NCI-H1694 (cell line): ENCODE measurements around the gene FPGS.
"Not testable (repeated sequence)": the region's sequence is repeated elsewhere in the genome, so short reads cannot be mapped to it uniquely, and the experiment has no call there.

Experiments used
- DNase-seq: peaks from one replicate; lab custom pipeline; 2025; lab: John Stamatoyannopoulos, UW

The FPGS gene, protein sequence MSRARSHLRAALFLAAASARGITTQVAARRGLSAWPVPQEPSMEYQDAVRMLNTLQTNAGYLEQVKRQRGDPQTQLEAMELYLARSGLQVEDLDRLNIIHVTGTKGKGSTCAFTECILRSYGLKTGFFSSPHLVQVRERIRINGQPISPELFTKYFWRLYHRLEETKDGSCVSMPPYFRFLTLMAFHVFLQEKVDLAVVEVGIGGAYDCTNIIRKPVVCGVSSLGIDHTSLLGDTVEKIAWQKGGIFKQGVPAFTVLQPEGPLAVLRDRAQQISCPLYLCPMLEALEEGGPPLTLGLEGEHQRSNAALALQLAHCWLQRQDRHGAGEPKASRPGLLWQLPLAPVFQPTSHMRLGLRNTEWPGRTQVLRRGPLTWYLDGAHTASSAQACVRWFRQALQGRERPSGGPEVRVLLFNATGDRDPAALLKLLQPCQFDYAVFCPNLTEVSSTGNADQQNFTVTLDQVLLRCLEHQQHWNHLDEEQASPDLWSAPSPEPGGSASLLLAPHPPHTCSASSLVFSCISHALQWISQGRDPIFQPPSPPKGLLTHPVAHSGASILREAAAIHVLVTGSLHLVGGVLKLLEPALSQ

DNA sequence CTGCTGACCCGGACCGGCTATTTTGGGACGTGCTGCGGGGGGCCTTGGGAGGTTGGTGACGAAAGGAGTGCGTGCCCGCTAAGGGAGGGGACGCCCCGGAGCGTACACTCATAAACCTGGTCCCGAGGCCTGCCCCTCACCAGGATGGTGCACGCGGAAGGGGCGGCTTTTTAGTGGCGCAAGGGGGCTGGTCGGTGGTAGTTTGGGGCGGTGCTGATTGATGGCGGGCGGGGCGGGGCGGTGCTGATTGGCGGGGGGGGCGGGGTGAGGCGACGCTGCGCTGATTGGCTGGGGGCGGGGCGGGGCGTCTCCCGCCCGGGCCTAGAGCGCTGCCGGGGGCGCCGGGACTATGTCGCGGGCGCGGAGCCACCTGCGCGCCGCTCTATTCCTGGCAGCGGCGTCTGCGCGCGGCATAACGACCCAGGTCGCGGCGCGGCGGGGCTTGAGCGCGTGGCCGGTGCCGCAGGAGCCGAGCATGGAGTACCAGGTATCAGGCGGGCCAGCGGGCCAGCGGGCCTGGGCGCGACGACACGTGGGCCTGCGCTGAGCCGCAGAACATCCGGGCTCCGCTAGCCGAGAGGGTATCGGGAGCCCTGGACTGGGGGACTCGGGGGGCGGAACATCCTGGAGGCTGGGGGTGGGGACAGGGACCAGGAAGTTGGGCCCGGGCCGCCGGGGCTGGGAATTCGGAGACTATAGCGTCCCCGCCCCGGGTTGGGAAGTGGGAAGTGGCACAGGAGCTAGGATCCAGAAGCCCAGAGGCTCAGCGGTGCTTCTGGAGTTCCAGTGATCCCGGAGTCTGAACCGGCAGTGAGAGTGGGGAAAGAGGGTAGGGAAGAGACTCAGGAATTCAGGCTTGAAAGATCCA is at the start of gene FPGS:
Gene FPGS (plus strand): TSS at position 307 of the 868 bp plus-strand sequence. CDS start 43 bp downstream, at position 350.
- DNase-seq: peak; percentile 69

DNA sequence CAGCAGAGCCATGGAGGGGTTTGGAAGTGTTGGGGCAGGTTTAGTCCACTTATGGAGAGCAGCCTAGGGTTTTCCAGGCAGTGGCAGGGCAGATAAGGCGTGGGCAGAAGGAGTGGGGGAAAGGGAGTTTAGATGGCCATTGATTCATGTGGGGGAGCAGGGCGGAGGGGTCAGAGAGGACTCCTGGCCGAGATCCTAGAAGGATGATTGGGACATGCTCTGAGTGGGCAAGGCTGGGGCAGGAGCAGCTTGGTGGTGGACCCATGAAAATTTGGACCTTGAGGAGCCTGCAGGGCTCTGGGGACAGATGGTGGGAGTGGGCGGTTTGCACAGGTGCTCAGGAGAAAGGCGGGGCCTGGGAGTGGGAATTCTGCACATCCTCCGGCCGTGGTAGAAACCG is 49.5 kb upstream of the FPGS start:
- DNase-seq: no peak

DNA sequence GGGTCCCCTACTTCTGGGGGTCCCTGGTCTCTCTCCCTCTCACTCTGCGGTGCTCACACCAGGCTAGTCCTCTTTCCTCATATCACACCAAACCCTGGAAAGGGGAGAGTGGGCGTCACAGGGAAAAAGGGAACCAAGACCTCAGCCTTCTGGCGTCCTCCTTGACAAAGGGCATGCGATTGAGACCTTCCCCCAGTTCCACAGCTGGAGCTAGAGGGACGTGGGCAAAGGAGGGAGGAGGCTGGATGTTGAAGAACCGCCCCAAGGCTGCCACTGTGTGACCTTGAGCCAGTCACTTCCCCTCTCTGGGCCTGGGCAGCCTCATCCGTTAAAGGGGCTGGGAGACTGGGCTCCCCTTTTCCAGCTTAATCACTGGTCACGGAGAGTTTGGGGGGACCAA is 49.1 kb upstream of the FPGS start:
- no peak for DNase-seq

DNA sequence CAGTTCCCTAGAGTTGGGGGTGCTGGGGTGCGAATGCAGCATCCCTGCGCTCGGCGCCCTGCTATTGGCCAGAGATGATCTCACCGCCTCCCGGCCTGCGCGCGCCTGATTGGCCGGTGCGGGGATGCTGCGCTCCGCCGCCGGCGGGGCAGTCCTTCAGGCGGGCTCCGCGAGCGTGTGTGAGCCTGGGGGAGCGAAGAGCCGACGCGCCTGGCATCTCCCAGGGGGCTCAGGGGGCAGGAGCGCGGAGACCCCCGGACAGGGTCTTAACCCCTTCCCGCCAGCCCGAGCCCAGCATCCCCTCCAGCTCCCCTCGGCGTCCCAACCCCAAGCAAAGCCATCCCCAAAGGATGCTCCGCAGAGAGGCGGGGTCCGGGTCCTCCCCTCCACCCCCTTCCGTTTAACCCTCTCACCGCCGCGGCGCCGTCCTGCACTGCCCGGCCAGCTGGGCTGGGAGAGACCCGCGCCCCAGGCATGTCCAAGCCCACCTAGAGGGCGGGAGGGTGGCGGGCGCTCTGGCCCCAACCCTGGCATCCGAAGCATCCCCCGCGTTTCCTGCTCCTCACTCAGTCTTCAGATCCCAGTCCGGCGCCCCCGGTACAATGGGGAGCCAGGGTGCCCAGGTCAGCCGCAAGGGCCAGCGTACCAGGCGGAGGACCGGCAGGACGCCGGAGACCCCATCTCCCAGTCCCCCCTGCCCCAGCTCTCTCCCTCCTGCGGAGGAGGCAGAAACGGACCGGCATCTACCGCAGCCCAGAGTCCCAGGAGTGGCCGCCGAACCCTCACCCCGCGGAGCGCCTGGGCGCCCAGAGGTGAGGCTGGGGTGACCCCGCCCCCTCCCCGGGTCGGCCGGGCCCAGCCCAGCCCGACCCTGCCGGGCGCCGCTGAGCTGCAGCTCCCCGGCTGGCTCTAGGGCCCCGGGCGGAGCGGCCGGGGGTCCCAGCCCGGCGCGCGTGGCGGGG is 48.3 kb upstream of the FPGS start:
- DNase-seq: no peak

DNA sequence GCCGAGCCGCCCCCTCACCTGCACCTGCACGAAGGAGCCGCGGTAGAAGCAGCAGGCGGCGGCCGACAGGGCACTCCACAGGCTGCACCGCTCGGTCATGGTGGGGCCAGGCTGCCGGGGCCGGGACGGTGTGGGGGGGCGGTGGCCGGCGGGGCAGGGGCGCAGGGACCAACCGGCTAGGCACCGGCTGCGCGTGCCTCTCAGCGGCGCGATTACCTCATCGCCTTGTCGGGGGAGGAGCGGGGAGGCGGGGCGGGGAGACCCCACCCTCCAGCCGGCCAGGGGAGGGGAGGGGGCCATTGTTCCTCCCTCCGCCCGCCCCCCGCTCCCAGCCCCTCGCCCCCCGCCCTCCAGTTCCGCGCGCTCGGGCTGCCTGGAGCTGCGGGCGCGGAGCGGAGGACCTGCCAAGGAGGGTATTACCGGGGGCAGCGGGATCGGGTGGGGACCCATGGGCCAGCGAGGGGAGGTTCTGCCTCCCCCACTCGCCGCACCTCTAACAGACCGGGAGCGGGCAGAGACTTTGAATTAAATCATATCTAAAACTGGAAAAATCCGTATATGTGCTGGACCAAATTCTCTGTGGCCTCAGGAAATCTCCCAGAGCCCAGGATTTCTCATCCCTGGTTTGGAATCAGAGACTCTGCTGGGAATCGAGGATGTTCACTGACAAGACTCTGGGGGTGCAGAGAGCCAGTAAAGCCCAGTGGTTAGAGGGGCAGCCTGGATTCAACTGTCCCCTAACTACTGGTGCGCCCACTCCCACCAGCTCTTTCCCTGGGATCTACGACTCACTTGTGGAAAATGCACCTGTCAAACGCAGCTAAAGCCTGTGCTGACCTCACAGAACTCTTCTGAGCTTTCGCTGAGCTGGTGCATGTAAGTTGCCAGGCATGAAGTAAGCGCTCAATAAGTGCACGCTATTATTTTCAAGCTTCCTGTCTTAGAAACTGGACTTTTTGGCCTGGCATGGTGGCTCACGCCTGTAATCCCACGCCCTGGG is 47.3 kb upstream of the FPGS start:
- peak; percentile 43 for DNase-seq

DNA sequence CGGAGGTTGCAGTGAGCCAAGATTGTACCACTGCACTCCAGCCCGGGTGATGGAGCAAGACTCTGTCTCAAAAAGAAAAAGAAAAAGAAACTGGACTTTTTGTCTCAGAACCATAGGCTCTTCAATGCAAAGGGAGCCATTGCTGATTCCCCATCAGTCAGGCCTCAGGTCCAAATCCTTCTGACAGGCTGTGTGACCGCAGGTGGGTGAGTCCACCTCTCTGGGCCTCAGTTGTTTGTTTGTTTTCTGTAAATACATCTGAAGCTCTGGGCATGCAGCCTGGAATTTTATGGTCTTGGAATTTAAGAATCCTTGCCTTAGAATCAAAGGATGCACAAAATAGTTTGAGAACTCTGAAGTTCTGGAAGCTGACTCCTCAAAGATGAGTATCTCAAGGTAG is 46.4 kb upstream of the FPGS start:
- DNase-seq: no peak

DNA sequence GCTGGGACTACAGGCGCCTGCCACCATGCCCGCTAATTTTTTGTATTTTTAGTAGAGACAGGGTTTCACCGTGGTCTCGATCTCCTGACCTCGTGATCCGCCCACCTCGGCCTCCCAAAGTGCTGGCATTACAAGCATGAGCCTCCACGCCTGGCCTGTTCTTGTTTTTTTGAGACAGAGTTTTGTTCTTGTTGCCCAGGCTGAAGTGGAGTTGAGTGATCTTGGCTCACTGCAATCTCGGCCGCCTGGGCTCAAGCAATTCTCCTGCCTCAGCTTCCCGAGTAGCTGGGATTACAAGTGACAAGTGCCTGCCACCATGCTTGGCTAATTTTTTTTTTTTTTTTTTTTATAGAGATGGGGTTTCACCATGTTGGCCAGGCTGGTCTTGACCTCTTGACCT is 45.9 kb upstream of the FPGS start:
- DNase-seq: not testable (repeated sequence)

DNA sequence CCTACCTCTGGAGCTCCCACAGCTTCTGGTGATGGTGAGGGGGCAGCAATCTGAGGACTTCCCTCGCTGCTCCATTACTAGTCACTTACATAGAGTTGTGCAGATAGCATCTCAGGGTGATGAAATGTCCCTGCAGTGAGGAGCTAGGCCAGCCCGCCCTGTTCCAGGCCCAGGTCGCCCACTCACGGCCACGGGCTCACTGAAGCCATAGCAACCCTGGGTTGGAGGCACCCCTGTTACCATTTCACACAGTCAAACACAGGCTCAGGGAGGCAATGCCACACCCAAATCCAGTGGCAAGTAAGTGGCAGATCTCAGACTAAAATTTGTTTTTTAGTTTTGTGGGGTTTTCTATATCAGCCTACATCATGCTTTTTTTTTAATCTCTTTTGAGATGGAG is 43.8 kb upstream of the FPGS start:
- DNase-seq: no peak

DNA sequence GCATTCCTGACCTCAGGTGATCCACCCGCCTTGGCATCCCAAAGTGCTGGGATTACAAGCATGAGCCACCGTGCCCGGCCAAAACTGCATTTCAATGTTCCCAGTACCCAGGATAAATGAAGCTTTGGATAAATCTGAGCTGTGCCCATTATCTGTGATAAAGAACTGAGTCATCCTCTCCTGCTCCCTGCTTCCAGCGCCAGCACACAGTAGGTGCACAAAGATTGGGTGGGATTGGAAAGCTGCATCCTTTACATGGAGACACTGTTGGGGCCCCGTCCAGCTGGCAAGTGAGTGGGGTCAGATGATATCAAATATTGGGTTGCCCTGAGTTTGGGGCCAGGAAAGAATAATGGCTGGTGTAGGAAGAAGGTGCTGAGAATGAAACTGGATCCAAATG is 41.6 kb upstream of the FPGS start:
- no peak for DNase-seq

DNA sequence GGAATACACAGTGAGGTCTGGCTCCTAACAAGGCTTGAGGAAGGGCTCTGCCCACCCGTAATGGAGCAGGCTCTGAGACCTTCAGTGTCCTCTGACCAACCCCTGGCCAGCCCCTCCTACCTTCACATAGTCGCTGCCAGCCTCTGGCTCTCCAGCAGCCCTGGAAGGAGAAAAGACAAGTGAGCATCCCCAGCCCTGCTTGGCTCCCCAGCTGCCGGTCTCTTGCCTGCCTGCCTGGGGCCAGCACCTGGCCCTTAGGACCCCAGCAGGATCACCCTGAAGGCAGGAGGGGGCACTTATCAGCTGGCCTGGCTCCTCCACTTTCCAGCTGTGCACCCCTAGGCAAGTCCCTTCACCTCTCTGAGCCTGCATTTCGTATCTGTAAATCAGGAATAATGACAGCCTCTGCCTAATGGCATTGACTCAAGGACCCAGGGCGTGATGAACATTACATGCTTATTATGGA is 41.2 kb upstream of the FPGS start:
- no peak for DNase-seq

DNA sequence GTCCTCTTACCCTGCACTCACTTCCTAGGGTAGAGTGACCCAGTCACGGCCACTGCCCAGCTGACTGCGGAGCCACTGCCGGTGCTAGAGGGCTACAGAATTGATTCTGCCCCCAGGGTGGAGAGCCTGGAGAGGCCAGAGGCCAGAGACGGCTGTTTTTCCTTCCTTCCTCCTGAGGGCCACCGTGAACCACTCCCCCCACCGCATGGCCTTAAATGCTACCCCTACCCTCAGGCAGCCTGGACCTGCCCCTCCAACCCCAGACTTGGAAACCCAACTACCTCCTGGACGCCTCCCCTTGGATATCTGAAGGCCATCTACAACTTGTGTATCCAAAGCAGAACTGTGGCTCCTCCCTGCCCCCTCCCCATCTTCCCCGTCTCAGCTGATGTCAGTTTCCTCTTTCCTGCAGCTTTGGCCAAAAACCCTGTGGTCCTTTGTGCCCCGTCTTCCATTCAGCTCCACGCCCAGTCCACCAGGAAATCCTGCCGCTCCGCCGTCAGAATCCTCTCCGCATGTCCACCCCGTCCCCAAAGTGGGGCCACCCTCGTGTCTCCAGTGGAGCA is 40.5 kb upstream of the FPGS start:
- DNase-seq: no peak

DNA sequence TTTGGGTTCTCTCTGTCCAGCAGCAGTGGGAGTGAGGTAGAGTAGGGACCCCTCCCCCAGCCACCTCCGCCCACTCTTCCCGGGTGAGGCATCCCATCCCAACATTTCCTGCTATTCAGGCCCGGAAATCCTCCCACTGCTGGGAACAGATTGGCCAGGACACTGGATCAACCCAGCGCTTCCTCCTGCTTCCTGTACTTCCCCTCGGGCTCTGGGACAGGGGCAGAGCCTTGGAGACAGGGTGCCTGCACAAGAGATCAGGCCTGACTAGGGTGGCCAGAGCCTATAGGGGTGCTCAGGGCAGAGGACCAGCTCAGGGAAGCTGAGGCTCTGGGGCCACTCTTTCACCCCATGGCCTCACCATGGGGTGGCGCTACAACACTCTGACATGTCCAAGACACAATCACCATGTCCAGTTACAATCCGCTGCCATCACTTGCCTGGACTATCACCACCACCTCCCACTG is 38.7 kb upstream of the FPGS start:
- DNase-seq: no peak

DNA sequence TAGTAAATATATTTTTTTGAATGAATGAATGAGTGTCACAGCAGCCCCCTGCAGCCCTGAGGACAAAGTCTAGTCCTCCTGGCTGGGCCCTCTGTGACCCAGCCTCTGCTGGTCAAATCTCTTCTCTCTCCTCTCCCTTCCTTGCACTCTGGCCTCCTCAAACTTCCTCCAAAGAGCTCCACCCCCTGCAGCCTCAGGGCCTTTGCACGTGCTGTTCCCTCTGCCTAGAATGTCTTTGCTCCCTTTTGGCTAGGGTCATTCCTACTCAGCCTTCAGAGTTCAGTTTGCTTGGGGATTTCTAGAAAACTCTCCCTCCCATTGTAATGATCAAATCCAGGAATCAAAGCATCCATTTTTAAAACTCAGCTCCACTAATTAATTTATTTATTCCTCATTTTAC is 37.3 kb upstream of the FPGS start:
- DNase-seq: no peak

DNA sequence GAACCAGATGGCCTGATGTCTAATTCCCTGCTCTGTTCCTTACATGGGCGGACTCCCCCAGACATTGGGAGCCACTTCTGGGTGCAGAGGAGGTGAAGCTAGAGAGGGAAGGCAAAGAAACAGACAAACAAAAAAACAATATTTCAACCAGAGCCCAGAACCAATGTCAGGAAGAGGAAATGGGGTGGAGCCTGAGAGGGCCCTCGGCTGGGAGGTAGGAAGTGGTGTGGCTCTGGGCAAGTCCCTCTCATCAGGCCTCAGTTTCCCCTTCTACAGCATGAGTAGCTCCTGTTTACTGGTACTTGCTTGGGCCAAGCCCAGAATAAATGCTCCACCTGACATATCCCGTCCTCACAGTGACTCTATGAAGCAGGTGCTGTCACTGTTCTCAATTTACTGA is 35.3 kb upstream of the FPGS start:
- DNase-seq: no peak

DNA sequence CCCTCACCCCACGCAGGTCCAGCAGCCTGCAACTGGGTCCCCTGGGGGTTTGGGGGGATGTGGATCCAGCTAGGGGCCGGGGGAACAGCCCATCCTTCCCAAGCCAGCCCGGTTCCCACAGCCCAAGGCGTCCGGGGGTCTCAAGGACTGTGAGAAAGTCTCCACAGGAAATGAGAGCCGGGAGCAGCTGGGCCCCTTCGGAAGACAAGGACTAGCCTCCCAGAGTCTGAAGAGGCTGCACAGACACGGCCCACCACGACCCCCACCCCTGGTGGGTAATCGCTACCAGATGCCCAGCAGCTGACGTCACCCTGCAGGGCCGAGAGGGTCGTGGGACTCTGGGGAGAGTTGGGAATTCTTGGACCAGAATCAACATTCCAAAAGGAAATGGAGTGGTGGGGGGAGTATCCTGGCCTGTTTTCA is 34.8 kb upstream of the FPGS start:
- no peak for DNase-seq

DNA sequence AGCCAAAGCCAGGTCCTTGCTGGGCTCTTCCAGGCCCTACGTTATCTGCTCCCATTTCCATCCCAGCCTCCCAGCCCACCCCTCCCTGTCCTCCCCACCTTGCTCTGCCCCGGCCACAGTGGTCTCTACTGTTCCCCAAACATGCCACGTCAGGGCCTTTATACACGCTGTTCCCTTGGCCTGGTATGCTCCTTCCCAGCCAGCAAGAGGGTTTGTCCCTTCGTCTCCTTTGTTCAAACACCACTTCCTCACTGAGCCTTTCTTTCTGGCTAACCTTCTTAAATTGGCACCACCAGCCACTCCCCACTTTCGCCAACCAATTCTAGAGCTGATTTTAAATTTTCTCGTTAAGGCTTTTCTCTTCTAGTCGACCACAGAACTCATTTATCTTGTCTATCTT is 34.0 kb upstream of the FPGS start:
- no peak for DNase-seq

DNA sequence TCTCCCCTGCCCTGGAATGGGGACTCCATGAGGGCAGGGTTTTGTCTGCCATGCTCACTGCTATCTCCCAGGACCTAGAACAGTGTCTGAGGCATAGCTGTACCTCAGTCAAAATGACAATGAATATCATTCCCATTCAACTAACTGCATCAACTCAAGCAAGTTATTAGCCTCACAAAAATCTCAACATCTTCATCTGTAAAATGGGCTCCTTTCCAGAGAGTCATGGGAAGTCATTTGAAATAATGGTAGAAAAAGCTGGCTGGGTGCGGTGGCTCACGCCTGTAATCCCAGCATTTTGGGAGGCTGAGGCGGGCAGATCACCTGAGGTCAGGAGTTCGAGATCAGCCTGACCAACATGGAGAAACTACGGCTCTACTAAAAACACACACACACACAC is 33.6 kb upstream of the FPGS start:
- DNase-seq: no peak

DNA sequence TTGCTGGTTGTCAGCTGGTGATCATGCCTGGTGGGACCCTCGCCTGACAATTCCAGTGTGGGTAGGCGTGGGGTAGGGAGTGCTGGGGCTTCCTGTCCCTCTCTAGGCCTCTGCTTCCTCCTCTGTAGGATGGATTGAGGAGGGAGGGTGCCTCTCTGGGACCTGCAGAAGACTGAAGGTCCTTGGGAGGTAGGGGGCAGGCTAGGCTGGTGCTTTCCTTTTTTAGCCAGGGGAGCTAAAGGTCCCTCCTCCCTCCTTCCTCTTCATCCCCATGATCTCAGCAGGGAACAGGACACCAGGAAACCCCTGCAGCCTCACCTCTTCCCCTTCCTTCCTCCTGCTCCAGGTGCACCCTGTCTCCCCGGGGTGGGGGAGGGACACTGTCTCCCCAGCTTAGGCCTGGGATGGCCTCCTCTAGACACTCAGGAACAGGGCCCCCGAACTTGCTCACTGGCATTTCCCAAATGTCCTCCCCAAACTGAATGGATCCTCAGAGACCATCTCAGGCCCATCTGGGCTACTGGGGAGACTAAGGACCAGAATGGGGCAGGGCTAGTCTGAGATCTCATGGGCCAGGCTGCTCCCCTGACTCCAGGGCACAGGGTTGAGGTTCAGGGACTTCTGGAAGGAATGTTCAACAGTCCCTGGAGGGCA is 32.6 kb upstream of the FPGS start:
- DNase-seq: no peak

DNA sequence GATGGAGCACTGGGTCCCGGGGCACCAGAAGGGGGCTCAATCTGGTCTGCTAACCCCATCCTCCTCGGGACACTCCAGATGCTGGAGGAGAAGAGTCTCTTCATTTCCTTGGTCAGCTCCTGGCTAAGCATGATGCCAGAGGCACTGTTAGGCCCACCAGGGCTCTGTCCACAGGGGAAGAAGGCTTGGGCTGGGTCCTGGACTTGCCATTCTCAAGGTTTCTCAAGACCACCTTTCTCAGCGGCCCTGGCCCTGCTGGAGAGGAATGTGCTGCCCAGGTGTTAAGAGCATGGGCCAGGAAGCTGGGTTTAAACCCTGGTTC is 32.1 kb upstream of the FPGS start:
- DNase-seq: no peak
